Esophagus squamous epithelium (tissue), 4 donors: ENCODE results near the gene ACAT2.

Source experiments
- CTCF ChIP-seq, 6 experiments: fragments of 450-650 bp in 4 of 6; fragments of 200-600 bp in 2 of 6; sonication (generic) in 2 of 6; IDR thresholded peaks; one replicate each; pipeline ENCODE4 v1.5.1; 2016 to 2019; ENCODE audit warnings: antibody characterized with exemption in 6 of 6, mild to moderate bottlenecking in 4 of 6, moderate library complexity in 4 of 6
- POLR2A ChIP-seq, 4 donors: fragments of 450-650 bp; IDR thresholded peaks; one replicate each; pipeline ENCODE4 v1.6.1; 2017; ENCODE audit warnings: antibody characterized with exemption in 4 of 4, mild to moderate bottlenecking in 4 of 4, moderate library complexity in 3 of 4

GRCh38 chr6:159826968-159827647 is 65.3 kb downstream of the ACAT2 start:
- TF ChIP-seq CTCF (IDR thresholded peaks at IDR 0.05), result no peak
- no peak for TF ChIP-seq POLR2A (IDR thresholded peaks at IDR 0.05)
